ENCODE data around the gene MAP3K15.

GRCh38 chrX:19386679-19387078 is 128.6 kb downstream of the MAP3K15 start:
- TF ChIP-seq, protein P1, sequence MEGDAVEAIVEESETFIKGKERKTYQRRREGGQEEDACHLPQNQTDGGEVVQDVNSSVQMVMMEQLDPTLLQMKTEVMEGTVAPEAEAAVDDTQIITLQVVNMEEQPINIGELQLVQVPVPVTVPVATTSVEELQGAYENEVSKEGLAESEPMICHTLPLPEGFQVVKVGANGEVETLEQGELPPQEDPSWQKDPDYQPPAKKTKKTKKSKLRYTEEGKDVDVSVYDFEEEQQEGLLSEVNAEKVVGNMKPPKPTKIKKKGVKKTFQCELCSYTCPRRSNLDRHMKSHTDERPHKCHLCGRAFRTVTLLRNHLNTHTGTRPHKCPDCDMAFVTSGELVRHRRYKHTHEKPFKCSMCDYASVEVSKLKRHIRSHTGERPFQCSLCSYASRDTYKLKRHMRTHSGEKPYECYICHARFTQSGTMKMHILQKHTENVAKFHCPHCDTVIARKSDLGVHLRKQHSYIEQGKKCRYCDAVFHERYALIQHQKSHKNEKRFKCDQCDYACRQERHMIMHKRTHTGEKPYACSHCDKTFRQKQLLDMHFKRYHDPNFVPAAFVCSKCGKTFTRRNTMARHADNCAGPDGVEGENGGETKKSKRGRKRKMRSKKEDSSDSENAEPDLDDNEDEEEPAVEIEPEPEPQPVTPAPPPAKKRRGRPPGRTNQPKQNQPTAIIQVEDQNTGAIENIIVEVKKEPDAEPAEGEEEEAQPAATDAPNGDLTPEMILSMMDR (IDR thresholded peaks at IDR 0.05), result no peak
- TF ChIP-seq TCF7 (CRISPR knock-in tag; IDR thresholded peaks at IDR 0.05; ENCODE audit: low read depth), result no peak
- TF ChIP-seq FOXJ3 (CRISPR knock-in tag; IDR thresholded peaks at IDR 0.05; ENCODE audit: borderline replicate concordance), result no peak
- TF ChIP-seq, protein P2, sequence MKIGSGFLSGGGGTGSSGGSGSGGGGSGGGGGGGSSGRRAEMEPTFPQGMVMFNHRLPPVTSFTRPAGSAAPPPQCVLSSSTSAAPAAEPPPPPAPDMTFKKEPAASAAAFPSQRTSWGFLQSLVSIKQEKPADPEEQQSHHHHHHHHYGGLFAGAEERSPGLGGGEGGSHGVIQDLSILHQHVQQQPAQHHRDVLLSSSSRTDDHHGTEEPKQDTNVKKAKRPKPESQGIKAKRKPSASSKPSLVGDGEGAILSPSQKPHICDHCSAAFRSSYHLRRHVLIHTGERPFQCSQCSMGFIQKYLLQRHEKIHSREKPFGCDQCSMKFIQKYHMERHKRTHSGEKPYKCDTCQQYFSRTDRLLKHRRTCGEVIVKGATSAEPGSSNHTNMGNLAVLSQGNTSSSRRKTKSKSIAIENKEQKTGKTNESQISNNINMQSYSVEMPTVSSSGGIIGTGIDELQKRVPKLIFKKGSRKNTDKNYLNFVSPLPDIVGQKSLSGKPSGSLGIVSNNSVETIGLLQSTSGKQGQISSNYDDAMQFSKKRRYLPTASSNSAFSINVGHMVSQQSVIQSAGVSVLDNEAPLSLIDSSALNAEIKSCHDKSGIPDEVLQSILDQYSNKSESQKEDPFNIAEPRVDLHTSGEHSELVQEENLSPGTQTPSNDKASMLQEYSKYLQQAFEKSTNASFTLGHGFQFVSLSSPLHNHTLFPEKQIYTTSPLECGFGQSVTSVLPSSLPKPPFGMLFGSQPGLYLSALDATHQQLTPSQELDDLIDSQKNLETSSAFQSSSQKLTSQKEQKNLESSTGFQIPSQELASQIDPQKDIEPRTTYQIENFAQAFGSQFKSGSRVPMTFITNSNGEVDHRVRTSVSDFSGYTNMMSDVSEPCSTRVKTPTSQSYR (CRISPR knock-in tag; IDR thresholded peaks at IDR 0.05), result no peak
- TF ChIP-seq, protein P3, sequence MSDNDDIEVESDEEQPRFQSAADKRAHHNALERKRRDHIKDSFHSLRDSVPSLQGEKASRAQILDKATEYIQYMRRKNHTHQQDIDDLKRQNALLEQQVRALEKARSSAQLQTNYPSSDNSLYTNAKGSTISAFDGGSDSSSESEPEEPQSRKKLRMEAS (CRISPR knock-in tag; IDR thresholded peaks at IDR 0.05), result no peak
- TF ChIP-seq CREB1 (CRISPR knock-in tag; IDR thresholded peaks at IDR 0.05), result no peak
- TF ChIP-seq SMAD3 (CRISPR knock-in tag; IDR thresholded peaks at IDR 0.05; ENCODE audit: borderline replicate concordance), result no peak
- no peak for TF ChIP-seq NFYB (CRISPR knock-in tag; conservative IDR thresholded peaks at IDR 0.05; ENCODE audit: low read depth)
- TF ChIP-seq ZNF232 (CRISPR knock-in tag; IDR thresholded peaks at IDR 0.05), result no peak

All from WTC11 (cell line).